Transverse colon (tissue), 4 donors: ENCODE data around the gene PPP1R13B. TPM values are rescaled to one million over a fixed set of nuclear protein-coding genes. Genes with fewer than 3 reads are reported as not detected.

ENCODE experiments used
- DNase-seq: peaks from one replicate; pipeline ENCODE4 v3.0.0-alpha.2; 2019
- H3K27ac ChIP-seq, 4 donors: fragments of 200-600 bp; sonication (generic); 2 replicates each; pipeline ENCODE4 v1.5.1; 2016 to 2018; ENCODE audit warnings: inconsistent platforms in 4 of 4
- H3K27me3 ChIP-seq: fragments of 200-600 bp; sonication (generic); 2 replicates; pipeline ENCODE4 v1.5.1; 2017; ENCODE audit warnings: inconsistent platforms
- H3K36me3 ChIP-seq, 4 donors: fragments of 200-600 bp; sonication (generic); 2 replicates each; pipeline ENCODE4 v1.5.1; 2017 to 2019; ENCODE audit warnings: inconsistent platforms in 4 of 4
- H3K4me1 ChIP-seq, 4 donors: fragments of 200-600 bp; sonication (generic); 2 replicates each; pipeline ENCODE4 v1.5.1; 2017 to 2020; ENCODE audit warnings: inconsistent platforms in 4 of 4
- H3K4me3 ChIP-seq, 4 donors: fragments of 200-600 bp; sonication (generic); 1 replicate in 1 of 4; 2 replicates in 3 of 4; pipeline versions ENCODE4 v1.5.1 to v1.6.1; 2017 to 2019; ENCODE audit warnings: inconsistent platforms in 4 of 4
- H3K9me3 ChIP-seq, 2 donors: fragments of 200-600 bp; sonication (generic); 2 replicates each; pipeline ENCODE4 v1.5.1; 2017 to 2019; ENCODE audit warnings: inconsistent platforms in 2 of 2
- EP300 ChIP-seq: sonication (generic); formaldehyde crosslinking; IDR thresholded peaks from one replicate; pipeline ENCODE4 v1.6.1; 2017; ENCODE audit warnings: antibody characterized with exemption, low read depth
- POLR2A ChIP-seq: fragments of 450-650 bp; IDR thresholded peaks from one replicate; pipeline ENCODE4 v1.6.1; 2016; ENCODE audit warnings: antibody characterized with exemption, mild to moderate bottlenecking, moderate library complexity
- POLR2AphosphoS5 ChIP-seq, 3 donors: sonication (generic); formaldehyde crosslinking; IDR thresholded peaks; one replicate each; pipeline ENCODE4 v1.6.1; 2016; ENCODE audit warnings: antibody characterized with exemption in 3 of 3
- WGBS, 2 donors: methylation state at CpG; one replicate each; pipeline ENCODE4 v1.1.5; 2018; ENCODE audit warnings: low coverage in 1 of 2; 5-methylcytosine and 5-hydroxymethylcytosine counted together
- in situ Hi-C, 4 donors: fragments of 200-750 bp; cut with MboI; loops; one replicate each; pipeline versions ENCODE4 v1.15.0 to v1.15.1; 2017; ENCODE audit warnings: low sequenced_read_pairs in 3 of 4, low pct_ligation_motif_present in 1 of 4, low pct_unique_long_range_greater_than_20kb in 1 of 4
- intact Hi-C: fragments of 100-400 bp; cut with DNase I; formaldehyde crosslinking; loops from one replicate; pipeline ENCODE4 v1.15.1; 2023; ENCODE audit warnings: low total_unique reads
- total RNA-seq, 4 donors: library from RNA; depleted of rRNA; stranded (reverse); fragments of >200 nt; gene quantifications; one replicate each; pipeline ENCODE4 v1.1.0, GENCODE V29; 2016
- TF ChIP-seq, protein P1 (sequence below), 5 experiments: fragments of 200-600 bp in 3 of 5; fragments of 450-650 bp in 2 of 5; sonication (generic) in 3 of 5; IDR thresholded peaks; 1 replicate in 2 of 5; 2 replicates in 3 of 5; pipeline ENCODE4 v1.5.1; 2016 to 2017; ENCODE audit warnings: antibody characterized with exemption in 5 of 5, inconsistent platforms in 3 of 5, mild to moderate bottlenecking in 2 of 5, moderate library complexity in 1 of 5

The PPP1R13B gene
- total RNA-seq, 4 donors from 2014 or later: 31.0 to 109 (median 42.0) TPM

- no peaks in the 10 kb centered on the region for H3K27me3 ChIP-seq
- peak overlapping the region in 3 of 4 donors; percentile 11 to 86 (median 34) for H3K27ac ChIP-seq
- H3K9me3 ChIP-seq: no peaks in the 10 kb centered on the region
- H3K4me1 ChIP-seq: peaks cover 29 to 61% (median 41%) of the 10 kb centered on the region in 4 donors
- in situ Hi-C loops: no loop called here
- peak; percentile 25 for DNase-seq
- H3K36me3 ChIP-seq: no peaks in the 10 kb centered on the region
- intact Hi-C loops: loop anchor here (5.0 kb wide), 1 partner anchor 1620 kb away; no protein-coding TSS in a partner anchor
- 56% methylated on average over 8 of the region's 20 CpGs; no CpG with 5 or more reads in 1 of the 2 donors for WGBS, 2 donors
- no peak overlapping the region for H3K4me3 ChIP-seq
- no peak for TF ChIP-seq EP300
- TF ChIP-seq, protein P1, sequence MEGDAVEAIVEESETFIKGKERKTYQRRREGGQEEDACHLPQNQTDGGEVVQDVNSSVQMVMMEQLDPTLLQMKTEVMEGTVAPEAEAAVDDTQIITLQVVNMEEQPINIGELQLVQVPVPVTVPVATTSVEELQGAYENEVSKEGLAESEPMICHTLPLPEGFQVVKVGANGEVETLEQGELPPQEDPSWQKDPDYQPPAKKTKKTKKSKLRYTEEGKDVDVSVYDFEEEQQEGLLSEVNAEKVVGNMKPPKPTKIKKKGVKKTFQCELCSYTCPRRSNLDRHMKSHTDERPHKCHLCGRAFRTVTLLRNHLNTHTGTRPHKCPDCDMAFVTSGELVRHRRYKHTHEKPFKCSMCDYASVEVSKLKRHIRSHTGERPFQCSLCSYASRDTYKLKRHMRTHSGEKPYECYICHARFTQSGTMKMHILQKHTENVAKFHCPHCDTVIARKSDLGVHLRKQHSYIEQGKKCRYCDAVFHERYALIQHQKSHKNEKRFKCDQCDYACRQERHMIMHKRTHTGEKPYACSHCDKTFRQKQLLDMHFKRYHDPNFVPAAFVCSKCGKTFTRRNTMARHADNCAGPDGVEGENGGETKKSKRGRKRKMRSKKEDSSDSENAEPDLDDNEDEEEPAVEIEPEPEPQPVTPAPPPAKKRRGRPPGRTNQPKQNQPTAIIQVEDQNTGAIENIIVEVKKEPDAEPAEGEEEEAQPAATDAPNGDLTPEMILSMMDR (IDR thresholded peaks at IDR 0.05): no peak
- no peak for TF ChIP-seq POLR2AphosphoS5 (IDR thresholded peaks at IDR 0.05)
- TF ChIP-seq POLR2A: no peak
Measured at GRCh38 chr14:103882503-103883262, 35.3 kb upstream of the PPP1R13B start.

GRCh38 chr14:103881268-103882201 is 34.2 kb upstream of the PPP1R13B start:
- Histone ChIP-seq H3K27ac (peak overlapping the region; percentile 83 to 92 (median 86)), H3K27me3 (no peaks in the 10 kb centered on the region), H3K4me1 (peaks cover 29 to 50% (median 35%) of the 10 kb centered on the region in 4 donors), H3K4me3 (no peak overlapping the region), H3K9me3 (no peaks in the 10 kb centered on the region), H3K36me3 (no peaks in the 10 kb centered on the region)
- WGBS, 2 donors: 79% methylated on average over 29 of the region's 31 CpGs; no CpG with 5 or more reads in 1 of the 2 donors
- intact Hi-C loops (loop anchor here (5.0 kb wide), 1 partner anchor 1619 kb away; no protein-coding TSS in a partner anchor), in situ Hi-C loops (no loop called here)
- no peak for DNase-seq
- TF ChIP-seq POLR2AphosphoS5 (IDR thresholded peaks at IDR 0.05): no peak
- TF ChIP-seq, protein P1 (IDR thresholded peaks at IDR 0.05): no peak
- no peak for TF ChIP-seq POLR2A
- no peak for TF ChIP-seq EP300

- WGBS, 2 donors: 18 to 37% methylated on average over 2 to 23 of the region's 23 CpGs
- peak; percentile 72 for DNase-seq
- peak overlapping the region in 2 of 4 donors; percentile 23 to 33 for H3K4me3 ChIP-seq
- no peaks in the 10 kb centered on the region for H3K9me3 ChIP-seq
- peaks cover 29 to 50% (median 35%) of the 10 kb centered on the region in 4 donors for H3K4me1 ChIP-seq
- H3K27ac ChIP-seq: peak overlapping the region; percentile 83 to 92 (median 86)
- in situ Hi-C loops: no loop called here
- TF ChIP-seq POLR2AphosphoS5 (IDR thresholded peaks at IDR 0.05) (no peak), EP300 (no peak), POLR2A (no peak)
- TF ChIP-seq, protein P1 (IDR thresholded peaks at IDR 0.05): no peak
- no peaks in the 10 kb centered on the region for H3K27me3 ChIP-seq
- intact Hi-C loops: loop anchor here (5.0 kb wide), 1 partner anchor 1618 kb away; no protein-coding TSS in a partner anchor
- no peaks in the 10 kb centered on the region for H3K36me3 ChIP-seq
Measured at GRCh38 chr14:103880348-103881267, 33.2 kb upstream of the PPP1R13B start.
